GM18519 (cell line): ENCODE results near the gene TMEM19.
A peak's percentile ranks its signal among the peaks of the same experiment; 100 is the strongest.
"Not testable (repeated sequence)": the region's sequence is repeated elsewhere in the genome, so short reads cannot be mapped to it uniquely, and the experiment has no call there.

Source experiments
- ATAC-seq: cut with Tn5 transposase; IDR thresholded peaks from one replicate; pipeline ENCODE4 v1.9.1; 2021; ENCODE audit warnings: mild to moderate bottlenecking, moderate library complexity; ENCODE audit not compliant: unreplicated experiment, low FRiP score

The TMEM19 gene

GRCh38 chr12:71664411-71665089 lies 21.3 kb upstream of the TMEM19 start:
- ATAC-seq: peak; percentile 3

GRCh38 chr12:71665090-71665463 lies 20.8 kb upstream of the TMEM19 start:
- no peak for ATAC-seq

- no peak for ATAC-seq
Observed at GRCh38 chr12:71666259-71666658, 19.6 kb upstream of the TMEM19 start.

- no peak for ATAC-seq
Observed at GRCh38 chr12:71671311-71671710, 14.6 kb upstream of the TMEM19 start.

- ATAC-seq: no peak
Observed at GRCh38 chr12:71671816-71672215, 14.1 kb upstream of the TMEM19 start.

- ATAC-seq: no peak
Observed at GRCh38 chr12:71682466-71682865, 3.4 kb upstream of the TMEM19 start.

GRCh38 chr12:71683633-71684032 lies 2.2 kb upstream of the TMEM19 start:
- no peak for ATAC-seq

- ATAC-seq: no peak
Observed at GRCh38 chr12:71684081-71684480, 1.8 kb upstream of the TMEM19 start.

- no peak for ATAC-seq
Observed at GRCh38 chr12:71685312-71685906, 473 bp upstream of the TMEM19 start.

- ATAC-seq: no peak
Observed at GRCh38 chr12:71686658-71687025, 760 bp downstream of the TMEM19 start.

- not testable (repeated sequence) for ATAC-seq
Observed at GRCh38 chr12:71687172-71687571, 1.3 kb downstream of the TMEM19 start.

GRCh38 chr12:71688961-71689570 lies 3.2 kb downstream of the TMEM19 start:
- no peak for ATAC-seq

- ATAC-seq: no peak
Observed at GRCh38 chr12:71691504-71692129, 5.7 kb downstream of the TMEM19 start.

- ATAC-seq: no peak
Observed at GRCh38 chr12:71693126-71693525, 7.2 kb downstream of the TMEM19 start.

- ATAC-seq: peak; percentile 4
Observed at GRCh38 chr12:71693651-71694050, 7.8 kb downstream of the TMEM19 start.

GRCh38 chr12:71694099-71694820 lies 8.4 kb downstream of the TMEM19 start:
- peak; percentile 82 for ATAC-seq

- no peak for ATAC-seq
Observed at GRCh38 chr12:71695782-71696181, 9.9 kb downstream of the TMEM19 start.

GRCh38 chr12:71702181-71702580 lies 16.3 kb downstream of the TMEM19 start:
- not testable (repeated sequence) for ATAC-seq

GRCh38 chr12:71702590-71702989 lies 16.7 kb downstream of the TMEM19 start:
- ATAC-seq: no peak

- ATAC-seq: no peak
Observed at GRCh38 chr12:71703206-71703605, 17.3 kb downstream of the TMEM19 start.

- ATAC-seq: no peak
Observed at GRCh38 chr12:71704920-71705319, 19.0 kb downstream of the TMEM19 start.
